Peyer's patch (tissue), 4 donors: Measurements from ENCODE around the gene MDFI.

ENCODE experiments used
- POLR2A ChIP-seq, 2 donors: fragments of 450-650 bp; IDR thresholded peaks; one replicate each; pipeline ENCODE4 v1.5.1; 2017; ENCODE audit warnings: antibody characterized with exemption in 2 of 2, mild to moderate bottlenecking in 2 of 2, moderate library complexity in 2 of 2
- TF ChIP-seq, protein P1 (sequence below), 6 experiments: fragments of 450-650 bp in 4 of 6; fragments of 200-600 bp in 2 of 6; sonication (generic) in 1 of 6; IDR thresholded peaks; one replicate each; pipeline ENCODE4 v1.5.1; 2017 to 2019; ENCODE audit warnings: antibody characterized with exemption in 6 of 6, mild to moderate bottlenecking in 3 of 6, moderate library complexity in 1 of 6

DNA sequence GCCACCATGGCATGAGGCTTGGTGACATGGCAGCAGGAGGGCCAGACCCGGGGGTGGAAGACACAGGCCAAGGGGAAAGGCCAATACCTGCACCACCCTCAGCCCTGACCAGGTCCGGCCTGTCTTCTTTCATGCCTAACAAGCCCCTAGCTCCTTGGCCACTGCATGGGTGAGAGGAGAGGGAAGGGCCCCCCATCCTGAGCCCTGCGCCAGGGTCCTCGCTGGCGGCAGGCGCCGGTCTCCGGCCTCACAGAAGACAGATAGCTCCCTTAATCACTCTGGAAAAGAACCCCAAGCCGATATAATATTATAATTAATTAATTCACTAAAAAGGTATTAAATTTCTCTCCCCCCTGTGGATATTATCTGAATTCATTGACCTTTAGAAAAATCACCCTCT lies 41.4 kb downstream of the MDFI start:
- TF ChIP-seq, protein P1, sequence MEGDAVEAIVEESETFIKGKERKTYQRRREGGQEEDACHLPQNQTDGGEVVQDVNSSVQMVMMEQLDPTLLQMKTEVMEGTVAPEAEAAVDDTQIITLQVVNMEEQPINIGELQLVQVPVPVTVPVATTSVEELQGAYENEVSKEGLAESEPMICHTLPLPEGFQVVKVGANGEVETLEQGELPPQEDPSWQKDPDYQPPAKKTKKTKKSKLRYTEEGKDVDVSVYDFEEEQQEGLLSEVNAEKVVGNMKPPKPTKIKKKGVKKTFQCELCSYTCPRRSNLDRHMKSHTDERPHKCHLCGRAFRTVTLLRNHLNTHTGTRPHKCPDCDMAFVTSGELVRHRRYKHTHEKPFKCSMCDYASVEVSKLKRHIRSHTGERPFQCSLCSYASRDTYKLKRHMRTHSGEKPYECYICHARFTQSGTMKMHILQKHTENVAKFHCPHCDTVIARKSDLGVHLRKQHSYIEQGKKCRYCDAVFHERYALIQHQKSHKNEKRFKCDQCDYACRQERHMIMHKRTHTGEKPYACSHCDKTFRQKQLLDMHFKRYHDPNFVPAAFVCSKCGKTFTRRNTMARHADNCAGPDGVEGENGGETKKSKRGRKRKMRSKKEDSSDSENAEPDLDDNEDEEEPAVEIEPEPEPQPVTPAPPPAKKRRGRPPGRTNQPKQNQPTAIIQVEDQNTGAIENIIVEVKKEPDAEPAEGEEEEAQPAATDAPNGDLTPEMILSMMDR (IDR thresholded peaks at IDR 0.05): no peak
- no peak for TF ChIP-seq POLR2A (IDR thresholded peaks at IDR 0.05)
